Activated CD4-positive, CD25-positive, alpha-beta regulatory T cell treated with anti-CD3 and anti-CD28 coated beads, Interleukin-2, amount 50 U/mL, for 16 hours (primary cell): ENCODE results near the gene DEFB128.

Experiments
- DNase-seq: peaks from one replicate; pipeline ENCODE4 v3.0.0-alpha.2; 2020; ENCODE audit warnings: low read depth, low spot score

Gene DEFB128

GRCh38 chr20:152131-152530 is 37.4 kb downstream of the DEFB128 start:
- no peak for DNase-seq

DNA sequence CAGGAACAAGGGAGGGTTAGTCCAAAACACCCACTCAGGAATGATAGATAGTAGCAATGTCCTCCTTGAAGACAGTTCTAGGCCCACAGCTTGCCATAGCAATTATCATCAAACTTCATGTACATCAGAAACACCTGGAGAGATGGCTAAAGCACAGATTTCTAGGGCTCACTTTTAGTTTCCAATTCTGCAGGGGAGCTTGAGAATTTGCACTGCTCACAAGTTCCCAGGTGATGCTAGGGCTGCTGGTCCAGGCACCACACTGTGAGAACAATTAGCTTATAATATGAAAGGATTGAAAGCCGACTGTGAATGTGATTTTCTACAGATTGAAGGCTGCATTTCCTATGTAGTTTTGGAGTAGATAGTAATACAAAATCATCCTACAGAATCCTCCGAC is 43.6 kb downstream of the DEFB128 start:
- DNase-seq, result no peak

DNA sequence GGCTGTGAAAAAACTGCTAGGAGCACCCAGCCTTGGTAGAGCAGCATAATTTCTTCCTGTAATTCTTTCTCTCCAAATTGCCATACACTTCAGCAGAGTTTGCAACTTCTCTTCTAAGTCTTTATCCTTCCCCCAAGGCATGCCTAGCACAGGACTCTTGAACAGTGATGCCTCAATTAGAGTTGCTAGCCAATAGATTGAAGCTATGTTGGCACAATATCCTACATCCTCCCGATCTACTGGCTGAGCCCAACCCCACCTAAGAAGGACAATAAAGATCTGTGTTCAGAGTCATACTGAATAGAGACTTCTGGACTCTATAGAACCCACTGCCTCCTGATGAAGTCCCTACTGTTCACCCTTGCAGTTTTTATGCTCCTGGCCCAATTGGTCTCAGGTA is 47.2 kb downstream of the DEFB128 start, which contains the start of gene DEFB126:
Gene DEFB126 (plus strand): TSS at position 301 of the 400 bp plus-strand sequence. CDS start 39 bp downstream, at position 340.
- no peak for DNase-seq
